Thymus (tissue), 11 donors: ENCODE data around the gene VOPP1. TPM values are rescaled to one million over a fixed set of nuclear protein-coding genes. Genes with fewer than 3 reads are reported as not detected.
"Not testable (repeated sequence)": the region's sequence is repeated elsewhere in the genome, so short reads cannot be mapped to it uniquely, and the experiment has no call there.

Experiments
- DNase-seq, 9 donors: peaks; one replicate each; pipeline ENCODE4 v3.0.0-alpha.2; 2013; ENCODE audit warnings: low spot score in 9 of 9, low read depth in 6 of 9, missing footprints in 1 of 9
- H3K27ac ChIP-seq, 2 donors: one replicate each; pipeline ENCODE4 v1.5.1; 2013; ENCODE audit warnings: control low read depth in 1 of 2, low read depth in 1 of 2, low read length in 1 of 2, mild to moderate bottlenecking in 1 of 2, moderate library complexity in 1 of 2
- H3K27me3 ChIP-seq, 2 donors: one replicate each; pipeline ENCODE4 v1.5.1; 2013; ENCODE audit warnings: low read length in 1 of 2; ENCODE audit not compliant: control insufficient read depth in 2 of 2, insufficient read depth in 1 of 2
- H3K36me3 ChIP-seq, 2 donors: one replicate each; pipeline ENCODE4 v1.5.1; 2013; ENCODE audit warnings: low read length in 1 of 2, mild to moderate bottlenecking in 1 of 2, moderate library complexity in 1 of 2; ENCODE audit not compliant: control insufficient read depth in 2 of 2, insufficient read depth in 2 of 2
- H3K4me1 ChIP-seq, 2 donors: one replicate each; pipeline ENCODE4 v1.5.1; 2013; ENCODE audit warnings: low read length in 2 of 2; ENCODE audit not compliant: control insufficient read depth in 2 of 2, insufficient read depth in 2 of 2
- H3K4me3 ChIP-seq, 2 donors: one replicate each; pipeline ENCODE4 v1.5.1; 2013; ENCODE audit warnings: low read length in 2 of 2, control low read depth in 1 of 2, mild to moderate bottlenecking in 1 of 2
- H3K9me3 ChIP-seq, 2 donors: one replicate each; pipeline ENCODE4 v1.5.1; 2013; ENCODE audit warnings: low read length in 1 of 2, mild to moderate bottlenecking in 1 of 2; ENCODE audit not compliant: control insufficient read depth in 2 of 2, insufficient read depth in 1 of 2
- WGBS: extraction: QIAGEN DNeasy Blood & Tissue Kit; methylation state at CpG from one replicate; pipeline ENCODE4 v1.1.7; 2013; 5-methylcytosine and 5-hydroxymethylcytosine counted together
- polyA plus RNA-seq: library from polyadenylated mRNA; stranded (reverse); fragments of 200-250 nt; gene quantifications from one replicate; pipeline ENCODE4 v1.2.3, GENCODE V29; 2013
- total RNA-seq: library from RNA; stranded (reverse); fragments of 120-200 nt; gene quantifications from one replicate; pipeline ENCODE4 v1.2.4, GENCODE V29; 2013
- donor health status: healthy.

The VOPP1 gene
- total and polyA plus RNA-seq, 2 donors, result 61.9 to 91.6 TPM

DNA sequence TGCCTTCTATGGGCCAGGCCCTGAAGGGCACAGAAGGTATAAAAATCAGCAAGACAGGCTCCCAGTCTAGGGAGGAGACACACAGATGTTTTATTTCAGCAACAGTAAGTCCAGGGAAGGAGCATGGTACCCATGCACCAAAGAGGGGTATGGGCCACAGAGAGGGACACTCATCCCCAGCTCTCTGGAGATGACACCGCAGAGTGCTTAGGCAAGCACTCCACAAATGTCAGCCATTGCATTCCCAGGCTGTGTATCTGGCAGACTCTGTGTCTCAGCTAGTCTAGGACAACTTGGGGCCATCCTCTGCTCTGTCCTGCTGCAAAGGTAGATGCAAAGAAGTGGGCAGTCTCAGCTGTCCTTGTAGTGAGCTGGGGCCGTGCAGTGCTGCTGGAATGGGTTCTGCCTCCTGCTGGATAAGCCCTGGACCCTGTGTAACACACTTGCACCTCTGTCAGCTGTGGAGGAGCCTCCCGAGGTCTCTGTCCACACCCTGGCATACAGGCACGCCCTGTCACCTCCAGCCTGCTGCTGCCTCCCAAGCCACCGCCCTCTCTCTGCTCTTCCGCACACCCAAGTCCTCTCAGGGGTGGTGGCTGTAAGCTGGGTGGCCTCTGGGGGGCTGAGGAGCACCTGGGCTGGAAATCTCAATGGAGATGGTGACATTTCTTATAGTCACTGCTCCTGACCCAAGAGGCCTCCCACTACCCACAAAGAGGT, 57.6 kb downstream of the VOPP1 start:
- Histone ChIP-seq H3K4me1 (peaks cover 11 to 55% of the 10 kb centered on the region in 2 donors), H3K27me3 (no peaks in the 10 kb centered on the region), H3K36me3 (peaks cover 60 to 71% of the 10 kb centered on the region in 2 donors), H3K4me3 (no peak overlapping the region), H3K27ac (peak overlapping the region in 1 of 2 donors; percentile 5), H3K9me3 (no peaks in the 10 kb centered on the region)
- WGBS, result 99% methylated on average over 6 of the region's 6 CpGs
- no peak for DNase-seq

DNA sequence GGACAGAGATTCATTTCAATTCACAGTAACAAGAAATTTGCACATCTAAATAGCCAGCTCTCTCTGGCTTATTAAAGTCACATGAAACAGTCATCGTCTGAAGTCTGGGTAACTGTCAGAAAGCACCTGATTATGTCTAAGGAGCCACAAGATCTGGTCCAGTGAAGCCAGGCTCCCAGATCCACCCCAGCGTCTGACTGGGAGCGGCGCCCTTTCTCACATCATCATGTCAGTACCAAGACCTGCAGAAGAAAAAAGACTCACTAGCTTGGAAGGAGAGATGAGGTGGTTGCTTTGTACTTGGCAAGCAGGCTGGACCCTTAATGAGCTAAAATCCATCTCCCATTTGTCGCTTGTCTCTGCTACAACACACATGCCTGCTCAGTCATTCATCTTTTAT, 58.4 kb downstream of the VOPP1 start:
- 98% methylated on average over 5 of the region's 5 CpGs for WGBS
- no peak overlapping the region for H3K4me3 ChIP-seq
- no peaks in the 10 kb centered on the region for H3K27me3 ChIP-seq
- H3K36me3 ChIP-seq, result peaks cover 52 to 63% of the 10 kb centered on the region in 2 donors
- no peak for DNase-seq
- peaks cover 17 to 58% of the 10 kb centered on the region in 2 donors for H3K4me1 ChIP-seq
- H3K27ac ChIP-seq, result no peak overlapping the region
- no peaks in the 10 kb centered on the region for H3K9me3 ChIP-seq

DNA sequence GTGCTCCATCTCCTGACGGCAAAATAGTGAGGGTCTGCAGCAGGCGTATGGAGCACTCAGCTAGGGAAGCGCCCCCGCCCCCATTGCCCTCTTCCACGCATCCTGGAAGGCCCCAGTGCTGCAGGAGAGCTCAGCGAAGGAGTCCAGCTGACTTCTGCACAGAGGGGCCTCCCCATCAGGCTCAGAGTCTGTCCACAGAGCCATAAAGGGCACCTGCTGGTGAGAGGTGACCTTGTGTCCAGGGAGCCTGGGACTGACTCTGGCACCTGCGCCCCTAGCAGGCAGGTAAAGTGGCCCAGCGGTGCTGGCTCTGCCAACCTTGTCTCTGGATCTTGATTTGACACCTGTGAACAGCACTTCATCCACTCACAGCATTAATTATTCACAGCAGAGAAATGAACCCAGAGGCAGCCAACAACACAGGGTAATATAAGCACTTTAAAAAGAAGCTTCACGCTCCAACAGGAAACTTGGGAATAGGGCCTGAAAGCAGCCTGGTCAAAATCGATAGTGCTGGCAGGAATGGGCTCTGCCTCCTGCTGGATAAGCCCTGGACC, 59.6 kb downstream of the VOPP1 start:
- 98% methylated on average over 10 of the region's 10 CpGs for WGBS
- Histone ChIP-seq H3K9me3 (no peaks in the 10 kb centered on the region), H3K4me1 (peaks cover 19 to 54% of the 10 kb centered on the region in 2 donors), H3K27ac (no peak overlapping the region), H3K27me3 (no peaks in the 10 kb centered on the region), H3K36me3 (peaks cover 40 to 54% of the 10 kb centered on the region in 2 donors), H3K4me3 (no peak overlapping the region)
- DNase-seq, result no peak

DNA sequence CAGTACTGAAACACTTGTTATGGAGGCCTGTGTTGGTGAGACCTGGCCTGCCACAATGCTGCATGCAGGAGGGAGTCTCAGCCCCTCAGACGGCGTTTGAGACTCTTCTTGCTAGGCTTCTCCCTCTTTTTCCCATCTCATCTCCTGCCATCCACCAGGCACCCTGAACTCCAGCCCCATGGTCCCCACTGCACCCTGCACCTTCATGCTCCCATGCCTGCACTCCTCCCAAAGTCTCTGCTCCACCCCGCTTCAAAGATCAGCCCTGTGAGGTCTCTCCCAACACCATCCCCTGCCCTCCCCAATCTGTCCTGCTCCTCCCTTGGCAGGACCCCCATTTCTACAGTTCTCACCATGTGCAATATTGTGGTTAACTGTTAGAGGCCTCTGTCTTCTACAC, 61.7 kb downstream of the VOPP1 start:
- H3K4me1 ChIP-seq, result peaks cover 22 to 50% of the 10 kb centered on the region in 2 donors
- no peak overlapping the region for H3K27ac ChIP-seq
- H3K27me3 ChIP-seq, result no peaks in the 10 kb centered on the region
- 96% methylated on average over 3 of the region's 3 CpGs for WGBS
- H3K36me3 ChIP-seq, result peaks cover 32 to 40% of the 10 kb centered on the region in 2 donors
- no peak for DNase-seq
- no peaks in the 10 kb centered on the region for H3K9me3 ChIP-seq
- H3K4me3 ChIP-seq, result no peak overlapping the region

GRCh38 chr7:55510206-55510605, 62.1 kb downstream of the VOPP1 start:
- WGBS, result 99% methylated on average over 1 of the region's 1 CpG
- H3K27me3 ChIP-seq, H3K27ac ChIP-seq, DNase-seq, H3K4me3 ChIP-seq, H3K9me3 ChIP-seq: not testable (repeated sequence)
- Histone ChIP-seq H3K4me1 (peaks cover 19 to 48% of the 10 kb centered on the region in 2 donors), H3K36me3 (peaks cover 30 to 36% of the 10 kb centered on the region in 2 donors)

DNA sequence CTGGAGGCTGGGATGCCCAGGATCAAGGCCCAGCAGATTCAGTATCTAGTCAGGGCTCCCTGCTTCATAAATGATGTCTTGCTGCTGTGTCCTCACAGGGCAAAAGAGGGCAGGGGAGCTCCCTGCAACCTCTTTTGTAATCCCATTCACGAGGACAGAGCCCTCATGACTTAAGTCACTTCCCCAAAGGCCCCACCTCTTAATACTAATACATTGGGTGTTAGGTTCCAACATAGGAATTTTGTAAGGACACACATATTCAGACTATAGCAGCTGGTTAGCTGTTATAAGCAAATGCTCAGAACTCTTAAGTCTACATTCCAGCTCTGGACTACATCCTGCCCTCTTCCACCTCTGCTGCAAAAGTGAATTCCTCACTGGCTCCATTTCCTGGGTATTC, 63.0 kb downstream of the VOPP1 start:
- H3K27me3 ChIP-seq, result no peaks in the 10 kb centered on the region
- peaks cover 24 to 36% of the 10 kb centered on the region in 2 donors for H3K36me3 ChIP-seq
- no peaks in the 10 kb centered on the region for H3K9me3 ChIP-seq
- H3K4me1 ChIP-seq, result peaks cover 22 to 51% of the 10 kb centered on the region in 2 donors
- no peak for DNase-seq
- H3K27ac ChIP-seq, result peak overlapping the region in 1 of 2 donors; percentile 0
- WGBS, result 87% methylated on average over 1 of the region's 1 CpG
- H3K4me3 ChIP-seq, result no peak overlapping the region

DNA sequence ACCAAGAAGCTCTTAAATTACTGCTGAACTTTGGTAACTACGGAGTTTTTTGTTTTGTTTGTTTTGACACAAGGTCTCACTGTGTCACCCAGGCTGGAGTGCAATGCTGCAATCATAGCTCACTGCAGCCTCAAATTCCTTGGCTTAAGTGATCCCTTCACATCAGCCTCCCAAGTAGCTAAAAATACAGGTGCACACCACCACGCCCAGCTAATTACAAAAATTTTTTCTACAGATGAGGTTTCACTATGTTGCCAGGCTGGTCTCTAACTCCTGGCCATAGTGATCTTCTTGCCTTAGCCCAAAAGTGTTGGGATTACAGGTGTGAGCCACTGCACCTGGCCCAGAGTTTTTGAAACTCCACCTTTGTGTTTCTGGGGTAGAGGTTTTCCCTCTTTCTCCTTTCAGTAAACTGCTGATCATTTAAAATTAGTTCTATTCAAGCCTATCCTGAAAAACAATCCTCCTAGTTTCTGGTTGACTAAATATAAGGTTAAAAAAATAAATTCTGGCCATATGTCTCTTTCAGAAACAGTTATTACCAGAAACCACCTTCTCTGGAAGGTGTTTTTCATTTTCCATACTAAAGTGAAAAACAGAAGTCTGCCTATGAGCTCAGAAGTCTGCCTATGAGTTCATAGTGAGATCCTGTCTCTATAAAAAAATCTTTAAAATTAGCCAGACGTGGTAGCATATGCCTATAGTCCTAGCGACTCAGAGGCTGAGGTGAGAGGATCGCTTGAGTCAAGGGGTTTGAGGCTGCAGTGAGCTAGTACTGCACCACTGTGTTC, 63.9 kb downstream of the VOPP1 start:
- H3K4me1 ChIP-seq, result peaks cover 31 to 57% of the 10 kb centered on the region in 2 donors
- WGBS, result 97% methylated on average over 5 of the region's 5 CpGs

DNA sequence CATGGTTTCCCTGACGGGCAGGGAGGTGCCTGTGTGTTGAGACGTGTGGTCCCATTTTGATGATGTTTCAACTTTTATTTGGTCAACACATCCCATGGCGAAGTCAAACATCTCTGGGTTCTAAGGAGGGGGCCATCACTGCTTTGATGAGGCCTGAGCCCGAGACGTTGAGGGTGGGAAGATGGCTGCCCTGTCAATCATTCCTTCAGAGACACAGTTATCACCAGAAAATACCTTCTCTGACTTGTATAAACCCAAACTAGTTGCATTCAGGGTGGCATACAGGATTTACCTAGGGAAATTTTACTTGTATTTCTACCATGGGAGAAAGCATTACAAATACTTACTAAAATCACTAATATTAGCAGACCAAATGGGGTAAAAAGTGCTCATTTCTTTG, 64.6 kb downstream of the VOPP1 start:
- Histone ChIP-seq H3K36me3 (peaks cover 11 to 20% of the 10 kb centered on the region in 2 donors), H3K27ac (no peak overlapping the region), H3K4me3 (no peak overlapping the region), H3K4me1 (peaks cover 32 to 64% of the 10 kb centered on the region in 2 donors), H3K27me3 (no peaks in the 10 kb centered on the region), H3K9me3 (no peaks in the 10 kb centered on the region)
- WGBS, result 94% methylated on average over 5 of the region's 5 CpGs
- no peak for DNase-seq

More for the DNA sequence above, 63.9 kb downstream of the VOPP1 start:
- Histone ChIP-seq H3K9me3 (no peaks in the 10 kb centered on the region), H3K27ac (peak overlapping the region in 1 of 2 donors; percentile 0), H3K4me3 (no peak overlapping the region), H3K36me3 (peaks cover 17 to 27% of the 10 kb centered on the region in 2 donors), H3K27me3 (no peaks in the 10 kb centered on the region)
- DNase-seq, result no peak
